ENCODE measurements around the gene SPR. TPM values are rescaled to one million over a fixed set of nuclear protein-coding genes. Genes with fewer than 3 reads are reported as not detected.

Gene SPR
- total RNA-seq, 1 experiment from 2014 or later, result 22.6 TPM

DNA sequence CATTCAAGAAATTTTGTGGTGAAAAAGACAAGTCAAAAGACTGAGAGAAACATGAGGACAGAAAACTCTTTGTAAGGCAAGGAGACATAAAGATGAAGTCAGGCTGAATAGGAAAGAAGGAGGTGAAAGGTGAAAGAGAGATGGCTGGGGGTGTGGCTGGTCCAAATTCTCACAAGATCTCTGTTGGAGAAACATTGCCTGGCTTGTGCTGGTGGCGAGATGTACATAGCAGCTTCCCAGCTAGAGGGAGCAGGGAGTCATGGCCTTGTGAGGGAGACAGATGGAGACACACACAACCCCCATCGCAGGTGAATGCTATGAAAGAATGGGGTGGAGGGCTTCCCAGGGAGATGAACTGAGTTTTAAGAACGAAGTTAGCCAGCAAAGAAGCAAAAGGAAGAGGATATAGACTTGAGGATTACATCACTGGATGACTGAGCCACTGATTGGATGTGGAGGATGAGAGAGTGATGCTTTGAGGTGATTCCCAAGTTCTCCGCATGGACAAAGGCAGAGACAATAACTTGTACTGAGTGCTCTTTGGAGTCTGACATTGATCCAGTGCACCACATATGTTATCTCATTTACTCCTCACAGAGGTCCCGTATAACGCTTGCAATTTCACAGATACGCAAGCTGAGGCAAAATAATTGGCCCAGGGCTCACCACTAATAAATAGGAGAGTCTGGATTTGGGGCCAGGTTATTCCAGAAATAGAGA is 26.4 kb downstream of the SPR start:
- ChIA-PET CTCF (no interaction called here), POLR2A (ENCODE audit: low non-redundant PET) (no interaction called here)
- H3K9me3 ChIP-seq (ENCODE audit: low read depth, low read length, poor library complexity, severe bottlenecking), result no peaks in the 10 kb centered on the region
- TF ChIP-seq EZH2 (IDR thresholded peaks at IDR 0.05; ENCODE audit: borderline replicate concordance, low read depth, low read length, poor library complexity, severe bottlenecking), result no peak
- TF ChIP-seq, protein P1, sequence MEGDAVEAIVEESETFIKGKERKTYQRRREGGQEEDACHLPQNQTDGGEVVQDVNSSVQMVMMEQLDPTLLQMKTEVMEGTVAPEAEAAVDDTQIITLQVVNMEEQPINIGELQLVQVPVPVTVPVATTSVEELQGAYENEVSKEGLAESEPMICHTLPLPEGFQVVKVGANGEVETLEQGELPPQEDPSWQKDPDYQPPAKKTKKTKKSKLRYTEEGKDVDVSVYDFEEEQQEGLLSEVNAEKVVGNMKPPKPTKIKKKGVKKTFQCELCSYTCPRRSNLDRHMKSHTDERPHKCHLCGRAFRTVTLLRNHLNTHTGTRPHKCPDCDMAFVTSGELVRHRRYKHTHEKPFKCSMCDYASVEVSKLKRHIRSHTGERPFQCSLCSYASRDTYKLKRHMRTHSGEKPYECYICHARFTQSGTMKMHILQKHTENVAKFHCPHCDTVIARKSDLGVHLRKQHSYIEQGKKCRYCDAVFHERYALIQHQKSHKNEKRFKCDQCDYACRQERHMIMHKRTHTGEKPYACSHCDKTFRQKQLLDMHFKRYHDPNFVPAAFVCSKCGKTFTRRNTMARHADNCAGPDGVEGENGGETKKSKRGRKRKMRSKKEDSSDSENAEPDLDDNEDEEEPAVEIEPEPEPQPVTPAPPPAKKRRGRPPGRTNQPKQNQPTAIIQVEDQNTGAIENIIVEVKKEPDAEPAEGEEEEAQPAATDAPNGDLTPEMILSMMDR (conservative IDR thresholded peaks at IDR 0.05; ENCODE audit: low read depth, low read length), result no peak
- H3K27me3 ChIP-seq (replicated peaks; ENCODE audit: insufficient read depth, low read depth, low read length, poor library complexity), result peaks cover 99% of the 10 kb centered on the region
- intact Hi-C loops (cut with micrococcal nuclease; ENCODE audit: unreplicated experiment), result no loop called here
- H3K4me3 ChIP-seq (ENCODE audit: low read depth, low read length, poor library complexity, severe bottlenecking), result no peak overlapping the region
- no TSS peak for BruUV-seq (replicated peaks)
- DNase-seq (ENCODE audit: low spot score), result no peak
- peaks cover 23% of the 10 kb centered on the region for H3K4me1 ChIP-seq (ENCODE audit: insufficient read depth, low read length, poor library complexity, severe bottlenecking)
- no peak overlapping the region for H3K27ac ChIP-seq (ENCODE audit: low read depth, low read length, poor library complexity, severe bottlenecking)
- no peaks in the 10 kb centered on the region for H3K36me3 ChIP-seq (ENCODE audit: insufficient read depth, low read length, poor library complexity, severe bottlenecking)

DNA sequence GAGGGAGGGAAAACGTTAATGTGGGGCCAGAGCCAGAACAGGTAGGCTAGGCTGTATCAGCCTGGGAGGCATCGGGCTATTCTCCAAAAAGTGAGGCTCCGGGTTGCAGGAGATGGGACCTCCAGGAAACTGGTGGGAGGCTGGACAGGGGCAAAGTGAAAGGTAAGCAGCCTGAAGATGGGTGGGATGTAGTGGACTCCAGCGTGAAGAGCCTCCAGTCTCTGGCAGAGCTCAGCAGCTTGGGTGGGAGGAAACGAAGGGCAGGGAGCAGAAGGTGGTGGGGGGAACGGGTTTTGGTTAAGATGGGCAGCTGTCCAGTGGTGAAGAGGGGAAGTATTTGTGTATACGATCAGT is 27.0 kb downstream of the SPR start:
- intact Hi-C loops (cut with micrococcal nuclease; ENCODE audit: unreplicated experiment), result no loop called here
- no peak overlapping the region for H3K27ac ChIP-seq (ENCODE audit: low read depth, low read length, poor library complexity, severe bottlenecking)
- H3K27me3 ChIP-seq (replicated peaks; ENCODE audit: insufficient read depth, low read depth, low read length, poor library complexity), result peaks cover 99% of the 10 kb centered on the region
- DNase-seq (ENCODE audit: low spot score), result no peak
- BruUV-seq (replicated peaks), result no TSS peak
- ChIA-PET POLR2A (ENCODE audit: low non-redundant PET) (no interaction called here), CTCF (no interaction called here)
- no peaks in the 10 kb centered on the region for H3K9me3 ChIP-seq (ENCODE audit: low read depth, low read length, poor library complexity, severe bottlenecking)
- H3K4me3 ChIP-seq (ENCODE audit: low read depth, low read length, poor library complexity, severe bottlenecking), result no peak overlapping the region
- peaks cover 23% of the 10 kb centered on the region for H3K4me1 ChIP-seq (ENCODE audit: insufficient read depth, low read length, poor library complexity, severe bottlenecking)
- H3K36me3 ChIP-seq (ENCODE audit: insufficient read depth, low read length, poor library complexity, severe bottlenecking), result no peaks in the 10 kb centered on the region
- TF ChIP-seq, protein P1 (conservative IDR thresholded peaks at IDR 0.05; ENCODE audit: low read depth, low read length), result no peak
- no peak for TF ChIP-seq EZH2 (IDR thresholded peaks at IDR 0.05; ENCODE audit: borderline replicate concordance, low read depth, low read length, poor library complexity, severe bottlenecking)

DNA sequence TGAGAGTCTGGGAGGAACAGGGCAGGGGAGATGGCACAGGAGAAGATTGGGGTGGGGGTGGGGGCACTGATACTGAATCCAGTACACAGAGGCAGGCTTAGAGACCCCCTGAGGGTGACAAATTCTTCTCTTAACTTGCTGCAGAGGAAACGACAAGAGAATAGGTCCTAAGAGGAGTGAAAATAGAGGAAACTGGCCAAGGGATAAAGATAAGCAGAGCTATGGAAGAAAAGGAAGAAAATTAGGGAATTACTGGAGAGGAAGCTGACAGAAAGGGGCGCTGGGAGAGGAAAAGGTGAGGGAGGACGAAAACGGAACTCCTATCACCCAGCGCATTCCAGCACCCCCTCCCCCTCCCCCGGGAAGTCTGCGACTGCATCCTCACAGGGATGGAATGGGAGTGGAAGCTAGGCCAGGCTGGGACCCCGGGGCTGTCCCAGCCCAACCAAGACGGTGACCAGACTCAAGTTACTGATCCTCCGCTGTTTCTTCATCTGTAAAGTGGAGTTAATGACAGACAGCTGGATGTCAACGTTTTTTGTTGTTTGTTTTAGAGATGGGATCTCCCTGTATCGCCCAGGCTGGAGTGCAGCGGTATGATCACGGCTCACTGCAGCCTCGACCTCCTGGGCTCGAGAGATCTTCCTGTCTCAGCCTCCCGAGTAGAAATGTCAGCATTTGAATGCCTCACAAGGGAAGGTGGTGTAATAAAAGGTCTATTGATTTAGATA is 27.5 kb downstream of the SPR start:
- Histone ChIP-seq H3K4me1 (ENCODE audit: insufficient read depth, low read length, poor library complexity, severe bottlenecking) (peaks cover 24% of the 10 kb centered on the region), H3K27me3 (replicated peaks; ENCODE audit: insufficient read depth, low read depth, low read length, poor library complexity) (peaks cover 99% of the 10 kb centered on the region), H3K4me3 (ENCODE audit: low read depth, low read length, poor library complexity, severe bottlenecking) (no peak overlapping the region), H3K27ac (ENCODE audit: low read depth, low read length, poor library complexity, severe bottlenecking) (no peak overlapping the region), H3K36me3 (ENCODE audit: insufficient read depth, low read length, poor library complexity, severe bottlenecking) (no peaks in the 10 kb centered on the region), H3K9me3 (ENCODE audit: low read depth, low read length, poor library complexity, severe bottlenecking) (no peaks in the 10 kb centered on the region)
- ChIA-PET CTCF (no interaction called here), POLR2A (ENCODE audit: low non-redundant PET) (interaction anchor here (0.6 kb wide), 1 partner anchor 687 kb away, joined by 3 read pairs; no protein-coding TSS in a partner anchor)
- DNase-seq (ENCODE audit: low spot score), result no peak
- TF ChIP-seq, protein P1 (conservative IDR thresholded peaks at IDR 0.05; ENCODE audit: low read depth, low read length), result no peak
- TF ChIP-seq EZH2 (IDR thresholded peaks at IDR 0.05; ENCODE audit: borderline replicate concordance, low read depth, low read length, poor library complexity, severe bottlenecking), result no peak
- intact Hi-C loops (cut with micrococcal nuclease; ENCODE audit: unreplicated experiment), result no loop called here
- BruUV-seq (replicated peaks), result no TSS peak

Data from A673 (cell line).